GM12878 (cell line): Measurements from ENCODE around the gene TMEM207. TPM values are rescaled to one million over a fixed set of nuclear protein-coding genes. Genes with fewer than 3 reads are reported as not detected.

Experiments
- ATAC-seq: fragments of 200-7000 bp; cut with Tn5 transposase; 3 replicates; pipeline ENCODE4 v1.9.1; 2020; ENCODE audit warnings: mild to moderate bottlenecking, moderate library complexity
- BruUV-seq: library from RNA; stranded (reverse); fragments of 400-500 nt; replicated peaks from 2 replicates; lab custom pipeline; 2021; lab: Mats Ljungman, UMichigan
- CTCF ChIA-PET: fragments of 300-600 bp; sonication (Branson Sonifier 250); formaldehyde crosslinking; extraction: SDS; loops from one replicate; lab custom pipeline; 2021; ENCODE audit warnings: inconsistent platforms; lab: Yijun Ruan, JAX
- POLR2A ChIA-PET: fragments of 350-600 bp; formaldehyde crosslinking; extraction: SDS; loops from one replicate; lab custom pipeline; 2021; ENCODE audit warnings: inconsistent platforms; lab: Charles Lee
- RAD21 ChIA-PET: fragments of 300-600 bp; sonication (Branson Sonifier 250); formaldehyde crosslinking; loops from one replicate; lab custom pipeline; 2023; ENCODE audit warnings: antibody characterized with exemption; ENCODE audit not compliant: unreplicated experiment; lab: Charles Lee
- SMC1A ChIA-PET: fragments of 300-600 bp; sonication (Branson Sonifier 250); formaldehyde crosslinking; loops from one replicate; lab custom pipeline; 2023; ENCODE audit not compliant: unreplicated experiment, uncharacterized antibody; lab: Charles Lee
- DNase-seq: peaks from one replicate; pipeline ENCODE4 v3.0.0-alpha.2; 2011; ENCODE audit warnings: low read depth, low spot score
- FAIRE-seq: peaks from 3 replicates; lab custom pipeline; 2011; peaks lifted over from hg19 to GRCh38; lab: Jason Lieb, UNC
- H2AFZ ChIP-seq: 2 replicates; pipeline ENCODE4 v1.6.0; 2011; ENCODE audit warnings: low read depth, low read length, control low read depth; ENCODE audit not compliant: control insufficient read depth
- H3K27ac ChIP-seq: 2 replicates; pipeline ENCODE4 v1.5.1; 2011; ENCODE audit warnings: control low read depth; ENCODE audit not compliant: control insufficient read depth, insufficient read depth
- H3K27me3 ChIP-seq, 2 experiments: replicated peaks in 1 of 2; 2 replicates each; pipeline versions ENCODE4 v1.6.0 to v1.6.1; 2011; ENCODE audit warnings: low read length in 1 of 2; ENCODE audit not compliant: control insufficient read depth in 2 of 2, insufficient read depth in 2 of 2
- H3K36me3 ChIP-seq, 2 experiments: 2 replicates each; pipeline ENCODE4 v1.5.1; 2011; ENCODE audit warnings: low read length in 1 of 2; ENCODE audit not compliant: control insufficient read depth in 2 of 2, insufficient read depth in 2 of 2
- H3K4me1 ChIP-seq: 2 replicates; pipeline ENCODE4 v1.6.1; 2011; ENCODE audit warnings: mild to moderate bottlenecking, low read length, moderate library complexity, mixed read lengths; ENCODE audit not compliant: control insufficient read depth, insufficient read depth
- H3K4me2 ChIP-seq: 2 replicates; pipeline ENCODE4 v1.6.0; 2011; ENCODE audit warnings: control low read depth; ENCODE audit not compliant: control insufficient read depth, insufficient read depth
- H3K4me3 ChIP-seq: fragments of 200-600 bp; sonication (generic); 2 replicates; pipeline ENCODE4 v1.5.1; 2016
- H3K79me2 ChIP-seq: 2 replicates; pipeline ENCODE4 v1.6.0; 2011; ENCODE audit warnings: low read length; ENCODE audit not compliant: control insufficient read depth, insufficient read depth
- H3K9ac ChIP-seq: 2 replicates; pipeline ENCODE4 v1.8.0; 2011; ENCODE audit warnings: low read length, control low read depth, mixed read lengths; ENCODE audit not compliant: control insufficient read depth, insufficient read depth
- H3K9me3 ChIP-seq: replicated peaks from 3 replicates; pipeline ENCODE4 v1.5.1; 2011; ENCODE audit warnings: mild to moderate bottlenecking, low read length; ENCODE audit not compliant: control insufficient read depth, insufficient read depth
- H4K20me1 ChIP-seq: 2 replicates; pipeline ENCODE4 v1.6.0; 2011; ENCODE audit not compliant: control insufficient read depth, insufficient read depth
- BCLAF1 ChIP-seq: fragments of 450-650 bp; IDR thresholded peaks from 2 replicates; pipeline ENCODE4 v1.6.1; 2017; ENCODE audit warnings: antibody characterized with exemption, mild to moderate bottlenecking, moderate library complexity
- EGR1 ChIP-seq, 2 experiments: IDR thresholded peaks; 1 replicate in 1 of 2; 2 replicates in 1 of 2; pipeline ENCODE4 v1.6.1; 2011 to 2012; ENCODE audit warnings: low read depth in 2 of 2, low read length in 2 of 2, borderline replicate concordance in 1 of 2, mild to moderate bottlenecking in 1 of 2, moderate library complexity in 1 of 2
- GABPA ChIP-seq: IDR thresholded peaks from 2 replicates; pipeline ENCODE4 v1.6.1; 2014; ENCODE audit warnings: antibody characterized with exemption, low read depth, mild to moderate bottlenecking, inconsistent platforms
- KLF5 ChIP-seq: fragments of 450-650 bp; IDR thresholded peaks from 2 replicates; pipeline ENCODE4 v1.6.1; 2014; ENCODE audit warnings: mild to moderate bottlenecking; ENCODE audit not compliant: partially characterized antibody
- NFYA ChIP-seq: IDR thresholded peaks from 2 replicates; pipeline ENCODE4 v1.6.1; 2011; ENCODE audit warnings: low read depth, mild to moderate bottlenecking, low read length, improper control_type of control experiment, borderline replicate concordance
- PBX3 ChIP-seq: IDR thresholded peaks from 2 replicates; pipeline ENCODE4 v1.6.1; 2011; ENCODE audit warnings: mild to moderate bottlenecking, low read depth, low read length, moderate library complexity; ENCODE audit not compliant: insufficient replicate concordance
- SIX5 ChIP-seq: IDR thresholded peaks from 2 replicates; pipeline ENCODE4 v1.6.1; 2011; ENCODE audit warnings: mild to moderate bottlenecking, low read depth, low read length, moderate library complexity; ENCODE audit not compliant: severe bottlenecking
- SUZ12 ChIP-seq: fragments of 200-600 bp; sonication (generic); IDR thresholded peaks from one replicate; pipeline ENCODE4 v1.6.1; 2018; ENCODE audit warnings: antibody characterized with exemption, mild to moderate bottlenecking; ENCODE audit not compliant: unreplicated experiment
- YBX1 ChIP-seq: fragments of 450-650 bp; IDR thresholded peaks from 2 replicates; pipeline ENCODE4 v1.6.1; 2016; ENCODE audit warnings: antibody characterized with exemption
- ZNF274 ChIP-seq: IDR thresholded peaks from one replicate; pipeline ENCODE4 v1.8.0; 2011; ENCODE audit not compliant: insufficient read length, insufficient read depth
- ZNF622 ChIP-seq: fragments of 450-650 bp; IDR thresholded peaks from 2 replicates; pipeline ENCODE4 v1.6.1; 2017; ENCODE audit warnings: mild to moderate bottlenecking, inconsistent platforms
- ZNF687 ChIP-seq: fragments of 450-650 bp; IDR thresholded peaks from 2 replicates; pipeline ENCODE4 v1.6.1; 2017; ENCODE audit warnings: mild to moderate bottlenecking, moderate library complexity
- WGBS: methylation state at CpG from one replicate; pipeline ENCODE4 v1.1.6; 2016; ENCODE audit warnings: low lambda C conversion rate; ENCODE audit not compliant: insufficient replicate concordance, insufficient coverage; ENCODE audit errors: missing lambda C conversion rate; 5-methylcytosine and 5-hydroxymethylcytosine counted together
- in situ Hi-C: fragments of 300-500 bp; cut with MboI; formaldehyde crosslinking; loops from 9 replicates; pipeline ENCODE4 v1.14.3; 2018; ENCODE audit warnings: mixed read lengths
- intact Hi-C: fragments of 100-400 bp; cut with micrococcal nuclease; formaldehyde crosslinking; loops from one replicate; pipeline ENCODE4 v1.14.2; 2022; ENCODE audit not compliant: unreplicated experiment
- polyA plus RNA-seq, 11 experiments: library from polyadenylated mRNA; depleted of rRNA in 4 of 11; unstranded in 6 of 11; stranded (reverse) in 5 of 11; fragments of >200 nt; fragmentation: Nextera tagmentation in 4 of 11; fragmentation: Illumina TruSeq in 1 of 11; extraction: Ambion mirVana in 4 of 11; extraction: Trizol in 1 of 11; gene quantifications; 1 replicate in 1 of 11; 2 replicates in 10 of 11; pipeline versions ENCODE4 v1.2.1 to v1.2.3, GENCODE V29; 2011 to 2016; ENCODE audit warnings: inconsistent platforms in 2 of 11, missing spikeins in 2 of 11, low read depth in 1 of 11
- total RNA-seq, 4 experiments: library from RNA; depleted of rRNA in 3 of 4; stranded (reverse); fragments of >200 nt in 3 of 4; fragmentation: Illumina TruSeq in 1 of 4; extraction: Trizol in 1 of 4; gene quantifications; 2 replicates each; pipeline versions ENCODE4 v1.2.1 to v1.2.3, GENCODE V29; 2013 to 2021

Gene TMEM207
- total and polyA plus RNA-seq, 10 of the 15 experiments (the other 5 are each of a cell fraction or from before 2014, with no cell fraction given), result not detected

- no peak for TF ChIP-seq BCLAF1
- no peak for TF ChIP-seq PBX3
- no peak for TF ChIP-seq ZNF622
- TF ChIP-seq SUZ12, result no peak
- no peak for TF ChIP-seq SIX5
- no peak for TF ChIP-seq EGR1 (IDR thresholded peaks at IDR 0.05; ENCODE audit: borderline replicate concordance in 1 of 2, low read depth in 2 of 2, low read length in 2 of 2)
Measured at GRCh38 chr3:190498293-190498692, 48.6 kb upstream of the TMEM207 start (continued).

- no peaks in the 10 kb centered on the region for H3K27me3 ChIP-seq
- no peak for DNase-seq
- H3K9me3 ChIP-seq, result no peaks in the 10 kb centered on the region
- no peak overlapping the region for H3K4me2 ChIP-seq
- intact Hi-C loops, result no loop called here
- CTCF ChIA-PET, result no interaction called here
- FAIRE-seq, result no peak
- H2AFZ ChIP-seq, result no peak overlapping the region
- BruUV-seq, result no TSS peak
- H3K27ac ChIP-seq, result no peak overlapping the region
- no peaks in the 10 kb centered on the region for H3K36me3 ChIP-seq
- SMC1A ChIA-PET, result interaction anchor here (0.6 kb wide), 1 partner anchor 26 kb away, joined by 3 read pairs; no protein-coding TSS in a partner anchor
- H3K4me3 ChIP-seq, result no peak overlapping the region
- no peak overlapping the region for H3K9ac ChIP-seq
- RAD21 ChIA-PET, result no interaction called here
- H3K4me1 ChIP-seq, result no peaks in the 10 kb centered on the region
- POLR2A ChIA-PET, result interaction anchor here (1.1 kb wide), 1 partner anchor 11 kb away, joined by 3 read pairs; no protein-coding TSS in a partner anchor
- in situ Hi-C loops, result no loop called here
- no peak for ATAC-seq
- WGBS, result 3% methylated on average over 3 of the region's 3 CpGs
- H3K79me2 ChIP-seq, result no peaks in the 10 kb centered on the region
- H4K20me1 ChIP-seq, result no peaks in the 10 kb centered on the region
- TF ChIP-seq KLF5 (no peak), YBX1 (no peak), NFYA (no peak), GABPA (no peak), ZNF687 (no peak), ZNF274 (no peak)
Measured at GRCh38 chr3:190497811-190498210, 48.1 kb upstream of the TMEM207 start.
